SK-N-MC (cell line): ENCODE measurements around the gene RYR2.

Experiments used
- EZH2 ChIP-seq: fragments of 200-600 bp; sonication (generic); IDR thresholded peaks from one replicate; pipeline ENCODE4 v1.6.1; 2017; ENCODE audit warnings: antibody characterized with exemption
- FOXP2 ChIP-seq: optimal IDR thresholded peaks from 2 replicates; pipeline ENCODE3; 2011; ENCODE audit warnings: mild to moderate bottlenecking, moderate library complexity; ENCODE audit not compliant: insufficient read depth; ENCODE audit errors: extremely low read length, control extremely low read depth

GRCh38 chr1:237000191-237000590 lies 41.8 kb upstream of the RYR2 start:
- TF ChIP-seq EZH2 (no peak), FOXP2 (no peak)
